Measurements from ENCODE around the gene RASA2.

GRCh38 chr3:141540531-141540930 is 53.7 kb downstream of the RASA2 start:
- TF ChIP-seq POLR2A (IDR thresholded peaks at IDR 0.05; ENCODE audit: control extremely low read depth in 1 of 2, low read depth in 2 of 2, low read length in 2 of 2) (no peak), BACH1 (IDR thresholded peaks at IDR 0.05; ENCODE audit: low read length) (no peak), JUND (IDR thresholded peaks at IDR 0.05; ENCODE audit: low read length) (no peak), EGR1 (IDR thresholded peaks at IDR 0.05; ENCODE audit: borderline replicate concordance, low read depth, low read length) (no peak), EZH2 (IDR thresholded peaks at IDR 0.05; ENCODE audit: low read depth, low read length, severe bottlenecking) (no peak), SP2 (IDR thresholded peaks at IDR 0.05; ENCODE audit: low read length) (no peak), CHD2 (IDR thresholded peaks at IDR 0.05; ENCODE audit: low read length) (no peak), FOSL1 (IDR thresholded peaks at IDR 0.05; ENCODE audit: insufficient read depth, low read depth, low read length) (no peak), RXRA (IDR thresholded peaks at IDR 0.05; ENCODE audit: insufficient read depth, low read depth, low read length) (no peak), YY1 (IDR thresholded peaks at IDR 0.05; ENCODE audit: low read depth, low read length) (no peak), RAD21 (IDR thresholded peaks at IDR 0.05 in 1 of 2, conservative IDR thresholded peaks at IDR 0.05 in 1 of 2; ENCODE audit: low read depth in 2 of 2, low read length in 2 of 2) (no peak), EP300 (IDR thresholded peaks at IDR 0.05; ENCODE audit: borderline replicate concordance in 1 of 2, low read depth in 2 of 2, low read length in 2 of 2) (no peak)
- TF ChIP-seq, protein P1, sequence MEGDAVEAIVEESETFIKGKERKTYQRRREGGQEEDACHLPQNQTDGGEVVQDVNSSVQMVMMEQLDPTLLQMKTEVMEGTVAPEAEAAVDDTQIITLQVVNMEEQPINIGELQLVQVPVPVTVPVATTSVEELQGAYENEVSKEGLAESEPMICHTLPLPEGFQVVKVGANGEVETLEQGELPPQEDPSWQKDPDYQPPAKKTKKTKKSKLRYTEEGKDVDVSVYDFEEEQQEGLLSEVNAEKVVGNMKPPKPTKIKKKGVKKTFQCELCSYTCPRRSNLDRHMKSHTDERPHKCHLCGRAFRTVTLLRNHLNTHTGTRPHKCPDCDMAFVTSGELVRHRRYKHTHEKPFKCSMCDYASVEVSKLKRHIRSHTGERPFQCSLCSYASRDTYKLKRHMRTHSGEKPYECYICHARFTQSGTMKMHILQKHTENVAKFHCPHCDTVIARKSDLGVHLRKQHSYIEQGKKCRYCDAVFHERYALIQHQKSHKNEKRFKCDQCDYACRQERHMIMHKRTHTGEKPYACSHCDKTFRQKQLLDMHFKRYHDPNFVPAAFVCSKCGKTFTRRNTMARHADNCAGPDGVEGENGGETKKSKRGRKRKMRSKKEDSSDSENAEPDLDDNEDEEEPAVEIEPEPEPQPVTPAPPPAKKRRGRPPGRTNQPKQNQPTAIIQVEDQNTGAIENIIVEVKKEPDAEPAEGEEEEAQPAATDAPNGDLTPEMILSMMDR (IDR thresholded peaks at IDR 0.05; ENCODE audit: control extremely low read depth in 1 of 3, insufficient read depth in 1 of 3, low read depth in 1 of 3, low read length in 3 of 3), result no peak
- TF ChIP-seq, protein P2, sequence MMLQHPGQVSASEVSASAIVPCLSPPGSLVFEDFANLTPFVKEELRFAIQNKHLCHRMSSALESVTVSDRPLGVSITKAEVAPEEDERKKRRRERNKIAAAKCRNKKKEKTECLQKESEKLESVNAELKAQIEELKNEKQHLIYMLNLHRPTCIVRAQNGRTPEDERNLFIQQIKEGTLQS (IDR thresholded peaks at IDR 0.05; ENCODE audit: insufficient read depth, low read depth, low read length), result no peak

Data from H1 (cell line).